Activated effector memory CD4-positive, alpha-beta T cell treated with Interleukin-2 at 50 U/mL for 16 hours (primary cell): ENCODE measurements around the gene TM4SF18.

Experiments used
- DNase-seq: peaks from one replicate; pipeline ENCODE4 v3.0.0-alpha.2; 2020

Gene TM4SF18

GRCh38 chr3:149280671-149281349 lies 52.6 kb downstream of the TM4SF18 start:
- no peak for DNase-seq

DNA sequence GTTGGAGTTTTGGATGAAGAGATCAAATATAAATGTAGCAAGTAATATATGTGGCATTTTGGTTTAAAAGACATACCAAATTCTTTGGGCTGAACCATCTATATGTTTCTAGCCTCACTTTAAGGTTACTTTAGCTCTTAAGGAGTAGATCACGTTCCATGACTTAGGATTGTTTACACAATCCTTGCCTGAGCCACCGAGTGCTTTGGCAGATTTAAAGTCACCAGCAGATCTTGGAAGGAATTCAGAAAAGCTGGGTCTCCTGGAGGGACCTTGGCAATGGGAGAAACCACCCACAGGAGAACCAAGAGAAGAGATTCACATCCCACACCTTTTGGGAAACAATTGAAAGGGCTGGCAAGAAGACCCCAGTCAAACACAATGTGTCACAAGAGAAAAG lies 54.5 kb downstream of the TM4SF18 start:
- no peak for DNase-seq

DNA sequence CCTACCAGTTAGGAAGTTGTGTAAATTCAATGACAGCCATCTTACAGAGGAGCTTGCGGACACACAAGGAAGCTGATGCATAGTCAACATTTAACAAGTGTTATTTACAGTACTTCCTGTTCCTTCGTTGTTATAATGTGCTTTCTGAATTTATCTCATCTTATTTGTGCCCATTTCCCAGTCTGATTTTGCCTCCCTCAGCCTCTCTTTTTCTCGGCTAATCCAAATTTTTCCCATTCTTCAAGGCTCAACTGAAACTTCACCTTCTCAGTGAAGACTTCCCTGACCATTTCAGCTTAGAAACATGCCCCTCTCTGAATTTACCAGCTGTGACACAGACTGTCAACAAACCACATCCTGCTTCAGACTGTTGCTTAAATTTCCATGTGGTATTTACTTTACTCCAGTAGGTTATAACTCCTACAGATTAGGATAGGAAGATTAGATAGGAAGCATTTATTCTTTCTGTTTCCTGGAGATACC lies 56.1 kb downstream of the TM4SF18 start:
- DNase-seq: no peak

DNA sequence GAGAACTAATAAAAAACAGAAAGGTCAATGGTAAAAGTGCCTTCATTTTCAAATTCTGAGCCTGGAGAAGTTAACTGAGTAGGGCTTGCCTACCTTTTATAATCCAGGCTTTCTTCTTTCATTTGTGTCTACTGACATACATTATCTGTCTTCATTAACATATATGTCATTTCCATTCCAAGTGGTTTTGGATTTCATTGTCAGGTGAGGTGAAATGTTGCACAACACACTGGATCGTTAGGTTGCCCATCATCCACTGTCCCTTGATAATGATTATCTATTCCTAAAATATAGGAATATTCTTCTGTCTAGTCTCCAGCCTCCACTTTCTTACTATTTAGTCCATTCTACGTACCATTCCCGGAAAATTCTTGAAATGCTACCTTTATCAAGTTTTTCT lies 56.8 kb downstream of the TM4SF18 start:
- no peak for DNase-seq

- DNase-seq: no peak
These were observed 59.2 kb downstream of the TM4SF18 start for GRCh38 chr3:149274220-149274619.

GRCh38 chr3:149273096-149273751 lies 60.2 kb downstream of the TM4SF18 start:
- no peak for DNase-seq

- DNase-seq: no peak
These were observed 61.8 kb downstream of the TM4SF18 start for GRCh38 chr3:149271669-149272068.

DNA sequence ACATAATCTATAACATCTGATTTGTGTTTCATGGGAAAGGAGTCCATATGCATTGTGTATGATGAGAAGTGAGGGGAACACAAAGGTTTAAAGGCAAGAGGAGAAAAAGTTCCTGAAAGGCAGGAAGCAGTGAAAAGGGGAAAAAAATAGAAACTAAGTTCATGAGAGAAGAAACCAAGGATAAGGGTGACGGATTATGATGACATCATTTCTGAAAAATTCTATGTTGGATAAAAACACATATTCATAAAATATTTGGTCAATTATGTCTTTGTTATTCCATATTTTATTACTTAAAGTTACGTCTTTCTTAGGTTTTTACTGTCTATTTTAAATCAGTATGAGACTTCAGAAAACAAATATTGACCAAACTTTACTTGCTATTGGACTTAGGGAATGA lies 63.3 kb downstream of the TM4SF18 start:
- DNase-seq: no peak

GRCh38 chr3:149269687-149270086 lies 63.7 kb downstream of the TM4SF18 start:
- DNase-seq: no peak
